ENCODE measurements around the gene NCK2.

NCK2 gene

DNA sequence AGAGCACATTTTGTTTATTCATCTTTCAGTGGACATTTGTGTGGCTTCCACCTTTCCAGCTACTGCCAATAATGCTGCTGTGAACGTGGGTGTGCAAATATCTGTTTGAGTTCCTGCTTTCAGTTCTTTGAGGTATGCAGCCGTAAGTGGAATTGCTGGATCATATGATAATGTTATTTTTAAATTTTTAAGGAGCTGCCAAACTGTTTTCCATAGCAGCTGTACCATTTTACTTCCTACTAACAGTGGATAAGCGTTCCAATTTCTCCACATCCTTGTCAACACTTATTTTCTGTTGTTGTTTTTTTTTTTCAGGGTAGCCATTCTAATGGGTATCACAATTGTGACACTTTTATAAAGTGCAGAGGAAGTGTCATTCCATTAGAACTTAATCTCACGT lies 162.5 kb downstream of the NCK2 start:
- TF ChIP-seq CTCF (IDR thresholded peaks at IDR 0.05; ENCODE audit: insufficient read depth, low read length, poor library complexity, severe bottlenecking) (no peak), EZH2phosphoT487 (conservative IDR thresholded peaks at IDR 0.05; ENCODE audit: low read length) (no peak)
- Histone ChIP-seq H3K4me2 (ENCODE audit: low read depth, low read length, poor library complexity, severe bottlenecking) (no peak overlapping the region), H3F3A (ENCODE audit: insufficient read depth) (no peaks in the 10 kb centered on the region), H3K36me3 (ENCODE audit: low read length) (no peaks in the 10 kb centered on the region), H3K4me3 (ENCODE audit: insufficient read depth, low read length, poor library complexity, severe bottlenecking) (no peak overlapping the region), H3K9me3 (ENCODE audit: insufficient read depth, low read length) (no peaks in the 10 kb centered on the region), H3K9me2 (replicated peaks; ENCODE audit: insufficient read depth, low read length) (no peaks in the 10 kb centered on the region), H3K27ac (ENCODE audit: low read depth, low read length) (no peak overlapping the region), H4K20me1 (ENCODE audit: low read depth, low read length) (no peaks in the 10 kb centered on the region), H3K79me2 (ENCODE audit: insufficient read depth, low read length) (no peaks in the 10 kb centered on the region), H3K9ac (ENCODE audit: low read length) (no peak overlapping the region), H3K27me3 (ENCODE audit: low read length) (no peaks in the 10 kb centered on the region), H2AFZ (ENCODE audit: low read depth, low read length, severe bottlenecking) (no peak overlapping the region)

GRCh38 chr2:105909215-105909614 lies 164.5 kb downstream of the NCK2 start:
- no peak overlapping the region for H3K4me2 ChIP-seq (ENCODE audit: low read depth, low read length, poor library complexity, severe bottlenecking)
- no peak overlapping the region for H2AFZ ChIP-seq (ENCODE audit: low read depth, low read length, severe bottlenecking)
- H3K9me2 ChIP-seq (replicated peaks; ENCODE audit: insufficient read depth, low read length) = no peaks in the 10 kb centered on the region
- no peaks in the 10 kb centered on the region for H3F3A ChIP-seq (ENCODE audit: insufficient read depth)
- H3K9me3 ChIP-seq (ENCODE audit: insufficient read depth, low read length) = no peaks in the 10 kb centered on the region
- no peak overlapping the region for H3K9ac ChIP-seq (ENCODE audit: low read length)
- H4K20me1 ChIP-seq (ENCODE audit: low read depth, low read length) = no peaks in the 10 kb centered on the region
- H3K27me3 ChIP-seq (ENCODE audit: low read length) = no peaks in the 10 kb centered on the region
- H3K27ac ChIP-seq (ENCODE audit: low read depth, low read length) = no peak overlapping the region
- no peaks in the 10 kb centered on the region for H3K36me3 ChIP-seq (ENCODE audit: low read length)
- no peak overlapping the region for H3K4me3 ChIP-seq (ENCODE audit: insufficient read depth, low read length, poor library complexity, severe bottlenecking)
- H3K79me2 ChIP-seq (ENCODE audit: insufficient read depth, low read length) = no peaks in the 10 kb centered on the region
- TF ChIP-seq EZH2phosphoT487 (conservative IDR thresholded peaks at IDR 0.05; ENCODE audit: low read length) (no peak), CTCF (IDR thresholded peaks at IDR 0.05; ENCODE audit: insufficient read depth, low read length, poor library complexity, severe bottlenecking) (no peak)

- no peaks in the 10 kb centered on the region for H3K79me2 ChIP-seq (ENCODE audit: insufficient read depth, low read length)
- no peak overlapping the region for H3K4me3 ChIP-seq (ENCODE audit: insufficient read depth, low read length, poor library complexity, severe bottlenecking)
- H4K20me1 ChIP-seq (ENCODE audit: low read depth, low read length) = no peaks in the 10 kb centered on the region
- H3K9ac ChIP-seq (ENCODE audit: low read length) = no peak overlapping the region
- no peaks in the 10 kb centered on the region for H3K36me3 ChIP-seq (ENCODE audit: low read length)
- H3K27me3 ChIP-seq (ENCODE audit: low read length) = no peaks in the 10 kb centered on the region
- no peaks in the 10 kb centered on the region for H3F3A ChIP-seq (ENCODE audit: insufficient read depth)
- H3K9me3 ChIP-seq (ENCODE audit: insufficient read depth, low read length) = no peaks in the 10 kb centered on the region
- H3K9me2 ChIP-seq (replicated peaks; ENCODE audit: insufficient read depth, low read length) = no peaks in the 10 kb centered on the region
- TF ChIP-seq EZH2phosphoT487 (conservative IDR thresholded peaks at IDR 0.05; ENCODE audit: low read length) = no peak
- TF ChIP-seq CTCF (IDR thresholded peaks at IDR 0.05; ENCODE audit: insufficient read depth, low read length, poor library complexity, severe bottlenecking) = no peak
- no peak overlapping the region for H3K27ac ChIP-seq (ENCODE audit: low read depth, low read length)
- H2AFZ ChIP-seq (ENCODE audit: low read depth, low read length, severe bottlenecking) = no peak overlapping the region
- no peak overlapping the region for H3K4me2 ChIP-seq (ENCODE audit: low read depth, low read length, poor library complexity, severe bottlenecking)
These were observed 166.0 kb downstream of the NCK2 start for GRCh38 chr2:105910497-105911238.
